Epithelial cell of esophagus (primary cell): ENCODE data around the gene RUSF1.

Experiments used
- DNase-seq: peaks from one replicate; pipeline ENCODE4 v3.0.0; 2010; ENCODE audit warnings: low read depth
- H3K4me3 ChIP-seq: 2 replicates; pipeline ENCODE4 v1.5.1; 2011; ENCODE audit warnings: mild to moderate bottlenecking, low read length, control low read depth
- CTCF ChIP-seq: IDR thresholded peaks from 2 replicates; pipeline ENCODE4 v1.5.1; 2011; ENCODE audit warnings: low read depth, mild to moderate bottlenecking, low read length, control low read depth, inconsistent platforms; ENCODE audit not compliant: insufficient read depth; ENCODE audit errors: missing control alignments

RUSF1 gene

GRCh38 chr16:31467151-31467773 lies 40.9 kb downstream of the RUSF1 start:
- no peak for DNase-seq
- H3K4me3 ChIP-seq = no peak overlapping the region
- TF ChIP-seq CTCF = no peak

GRCh38 chr16:31466381-31466841 lies 41.8 kb downstream of the RUSF1 start:
- no peak overlapping the region for H3K4me3 ChIP-seq
- no peak for DNase-seq
- TF ChIP-seq CTCF = no peak

GRCh38 chr16:31465788-31466370 lies 42.3 kb downstream of the RUSF1 start:
- no peak for TF ChIP-seq CTCF

DNA sequence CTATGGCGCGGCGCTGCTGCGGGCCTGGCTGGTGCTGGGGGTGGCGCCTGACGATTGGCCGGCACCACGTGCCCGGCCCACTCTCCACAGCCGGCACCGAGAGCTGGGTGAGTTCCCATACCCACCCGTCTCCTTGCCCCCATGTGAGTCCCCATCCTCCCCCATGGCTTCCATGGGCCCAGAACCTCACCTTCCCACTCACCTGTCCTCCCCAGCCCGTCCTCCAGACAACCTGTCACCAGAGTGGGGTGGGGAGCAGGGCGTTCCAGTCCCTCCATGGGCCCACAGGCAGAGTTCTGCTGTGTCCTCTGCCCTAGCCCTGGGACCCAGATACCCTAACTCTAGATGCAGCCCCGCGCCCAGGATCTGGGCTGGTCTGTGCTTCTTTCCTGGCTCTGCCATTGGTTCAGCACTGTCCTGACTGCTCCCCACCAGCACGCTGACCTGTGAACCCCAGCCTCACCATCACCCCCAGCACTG lies 43.4 kb downstream of the RUSF1 start:
- no peak overlapping the region for H3K4me3 ChIP-seq
- TF ChIP-seq CTCF = no peak
- DNase-seq = no peak

More at GRCh38 chr16:31465788-31466370, 42.3 kb downstream of the RUSF1 start:
- H3K4me3 ChIP-seq = no peak overlapping the region
- no peak for DNase-seq

- TF ChIP-seq CTCF = no peak
- no peak for DNase-seq
- H3K4me3 ChIP-seq = no peak overlapping the region
Measured at GRCh38 chr16:31464348-31464769, 43.8 kb downstream of the RUSF1 start.

DNA sequence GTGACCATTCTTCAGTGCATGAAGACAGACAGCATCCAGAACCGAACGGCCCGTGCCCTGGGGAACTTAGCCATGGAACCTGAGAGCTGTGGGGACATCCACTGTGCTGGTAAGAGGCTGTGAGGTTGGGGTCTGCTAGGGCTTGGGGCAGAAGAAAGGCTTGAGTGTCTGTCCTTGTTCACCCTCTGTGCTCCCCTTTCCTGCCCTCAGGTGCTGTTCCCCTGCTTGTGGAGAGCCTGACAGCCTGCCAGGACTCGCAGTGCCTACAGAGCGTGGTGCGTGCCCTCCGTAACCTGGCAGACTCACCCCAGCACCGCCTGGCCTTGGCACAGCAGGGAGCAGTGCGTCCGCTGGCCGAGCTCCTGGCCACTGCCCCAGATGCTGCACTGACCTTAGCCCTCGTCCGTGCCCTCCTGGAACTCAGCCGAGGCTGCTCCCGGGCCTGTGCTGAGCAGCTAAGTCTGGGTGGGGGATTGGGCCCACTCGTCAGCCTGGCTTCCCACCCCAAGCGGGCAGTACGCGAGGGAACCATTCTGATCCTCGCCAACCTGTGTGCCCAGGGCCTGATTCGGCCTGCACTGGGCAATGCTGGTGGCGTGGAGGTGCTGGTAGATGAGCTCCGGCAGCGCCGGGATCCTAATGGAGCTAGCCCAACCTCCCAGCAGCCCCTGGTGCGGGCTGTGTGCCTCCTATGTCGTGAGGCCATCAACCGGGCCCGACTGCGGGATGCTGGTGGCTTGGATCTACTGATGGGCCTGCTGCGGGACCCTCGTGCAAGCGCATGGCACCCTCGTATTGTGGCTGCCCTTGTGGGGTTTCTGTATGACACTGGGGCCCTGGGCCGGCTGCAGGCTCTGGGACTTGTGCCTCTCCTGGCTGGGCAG lies 46.0 kb downstream of the RUSF1 start:
- no peak for TF ChIP-seq CTCF
- no peak overlapping the region for H3K4me3 ChIP-seq
- no peak for DNase-seq
